Stimulated activated naive CD4-positive, alpha-beta T cell (primary cell): Measurements from ENCODE around the gene MKS1.

Experiments
- DNase-seq, 6 experiments: peaks; one replicate each; lab custom pipeline; 2025; lab: John Stamatoyannopoulos, UW

MKS1 gene

DNA sequence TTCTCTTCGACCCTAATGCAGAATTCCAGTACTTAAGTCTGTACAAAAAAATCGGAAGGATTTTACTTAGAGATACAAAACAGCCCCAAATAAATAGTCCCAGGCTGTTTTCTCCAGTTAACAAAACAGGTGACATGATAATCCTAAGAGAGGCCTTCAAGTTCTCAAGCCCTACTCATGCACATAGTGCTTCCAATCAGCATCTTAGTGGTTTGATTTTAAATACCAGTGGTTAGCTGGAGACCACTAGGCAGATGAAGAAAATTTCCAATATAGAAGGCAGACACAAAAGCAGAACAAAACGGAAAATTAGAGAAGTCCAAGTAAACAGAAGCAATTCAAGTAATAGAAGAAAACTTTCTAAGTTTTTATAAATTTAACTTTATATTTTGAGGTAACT is 57.5 kb downstream of the MKS1 start:
- DNase-seq, result no peak

DNA sequence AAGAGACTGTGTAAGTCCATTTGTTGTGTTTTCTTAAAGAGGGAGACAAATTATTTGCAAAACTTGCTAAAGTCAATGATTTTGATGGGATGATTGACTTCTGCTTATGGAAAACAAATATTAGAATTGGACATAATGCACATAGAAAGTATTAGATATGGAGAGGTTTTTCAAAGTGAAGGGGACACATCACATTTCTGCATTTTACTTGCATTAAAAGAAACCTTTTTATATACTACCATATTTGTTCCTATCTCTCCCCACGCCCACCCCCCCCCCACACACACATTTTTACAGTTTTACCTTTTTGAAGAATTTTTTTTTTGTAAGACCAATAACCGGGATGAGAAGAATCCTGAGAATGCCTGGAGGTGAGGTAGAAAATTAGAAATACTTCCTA is 60.9 kb downstream of the MKS1 start:
- DNase-seq, result no peak

DNA sequence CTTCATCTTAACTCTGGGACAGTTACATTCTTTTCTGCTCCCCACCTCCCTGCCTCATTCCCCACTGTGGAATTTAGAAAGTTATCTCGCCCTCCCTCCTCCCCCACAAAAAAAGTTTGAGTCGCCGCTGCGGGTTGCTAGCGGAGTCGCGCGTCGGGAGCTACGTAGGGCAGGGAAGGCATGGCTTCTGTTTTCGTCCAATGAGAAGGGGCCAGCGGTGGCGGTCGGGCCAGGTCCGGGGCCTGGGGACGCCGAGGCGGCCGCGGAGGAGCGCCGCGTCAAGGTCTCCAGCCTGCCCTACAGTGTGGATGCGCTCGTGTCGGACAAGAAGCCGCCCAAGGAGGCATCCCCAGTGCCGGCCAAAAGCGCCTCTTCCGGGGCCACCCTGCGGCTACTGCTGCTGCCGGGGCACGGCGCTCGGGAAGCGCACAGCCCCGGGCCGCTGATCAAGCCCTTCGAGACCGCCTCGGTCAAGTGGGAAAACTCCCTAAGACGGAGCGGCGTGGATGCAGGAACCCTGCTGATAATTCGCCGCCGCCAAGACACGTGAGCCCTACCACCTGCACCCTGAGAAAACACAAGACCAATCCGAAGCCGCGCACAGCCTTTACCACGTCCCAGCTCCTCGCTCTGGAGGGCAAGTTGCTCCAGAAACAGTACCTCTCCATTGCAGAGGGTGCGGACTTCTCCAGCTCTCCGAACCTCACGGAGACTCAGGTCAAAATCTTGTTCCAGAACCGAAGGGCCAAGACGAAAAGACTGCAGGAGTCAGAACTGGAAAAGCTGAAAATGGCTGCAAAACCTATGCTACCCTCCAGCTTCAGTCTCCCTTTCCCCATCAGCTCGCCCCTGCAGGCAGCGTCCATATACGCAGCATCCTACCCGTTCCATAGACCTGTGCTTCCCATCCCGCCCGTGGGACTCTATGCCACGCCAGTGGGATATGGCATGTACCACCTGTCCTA is 61.9 kb downstream of the MKS1 start:
- peak; percentile 10 to 63 (median 45) for DNase-seq
